B cell (primary cell): ENCODE results near the gene CD177. TPM values are rescaled to one million over a fixed set of nuclear protein-coding genes. Genes with fewer than 3 reads are reported as not detected.

ENCODE experiments used
- ATAC-seq: fragments of 200-7000 bp; cut with Tn5 transposase; one replicate; pipeline ENCODE4 v1.10.0; 2021; ENCODE audit warnings: low read depth, mild to moderate bottlenecking, moderate number of reproducible peaks, moderate library complexity
- CTCF ChIA-PET: fragments of 350-600 bp; sonication (Branson Sonifier 250); formaldehyde crosslinking; loops from one replicate; lab custom pipeline; 2021; ENCODE audit warnings: antibody characterized with exemption, inconsistent platforms; lab: Charles Lee
- POLR2A ChIA-PET: fragments of 350-600 bp; sonication (Branson Sonifier 250); formaldehyde crosslinking; loops from one replicate; lab custom pipeline; 2021; ENCODE audit warnings: antibody characterized with exemption; lab: Charles Lee
- DNase-seq: peaks from one replicate; pipeline ENCODE4 v3.0.0; 2013
- H2AFZ ChIP-seq: 2 replicates; pipeline ENCODE4 v1.6.1; 2012; ENCODE audit warnings: mild to moderate bottlenecking, low read depth, low read length; ENCODE audit not compliant: insufficient read depth, poor library complexity, severe bottlenecking
- H3K27ac ChIP-seq, 2 donors: 1 replicate in 1 of 2; 2 replicates in 1 of 2; pipeline ENCODE4 v1.5.1; 2012 to 2013; ENCODE audit warnings: low read length in 2 of 2, mild to moderate bottlenecking in 2 of 2, moderate library complexity in 1 of 2
- H3K27me3 ChIP-seq, 4 experiments: fragments of 200-600 bp in 1 of 4; sonication (generic) in 1 of 4; replicated peaks in 1 of 4; 1 replicate in 2 of 4; 2 replicates in 2 of 4; pipeline versions ENCODE4 v1.6.1 to v1.7.0; 2013 to 2016; ENCODE audit warnings: low read length in 3 of 4, mild to moderate bottlenecking in 2 of 4, mixed read lengths in 1 of 4, moderate library complexity in 1 of 4; ENCODE audit not compliant: insufficient read depth in 4 of 4, control insufficient read depth in 3 of 4; ENCODE audit errors: control extremely low read depth in 1 of 4
- H3K36me3 ChIP-seq, 2 experiments: replicated peaks in 1 of 2; 1 replicate in 1 of 2; 2 replicates in 1 of 2; pipeline versions ENCODE4 v1.6.1 to v1.7.1; 2013; ENCODE audit warnings: low read length in 1 of 2; ENCODE audit not compliant: insufficient read depth in 2 of 2, control insufficient read depth in 1 of 2; ENCODE audit errors: control extremely low read depth in 1 of 2, extremely low read depth in 1 of 2
- H3K4me1 ChIP-seq, 2 donors: fragments of 200-600 bp in 1 of 2; sonication (generic) in 1 of 2; 1 replicate in 1 of 2; 2 replicates in 1 of 2; pipeline versions ENCODE4 v1.5.1 to v1.6.1; 2013 to 2017; ENCODE audit warnings: low read length in 2 of 2; ENCODE audit not compliant: control insufficient read depth in 2 of 2, insufficient read depth in 2 of 2
- H3K4me2 ChIP-seq: replicated peaks from 2 replicates; pipeline ENCODE3; 2012; ENCODE audit warnings: mild to moderate bottlenecking, low read depth, low read length; ENCODE audit not compliant: poor library complexity, severe bottlenecking
- H3K4me3 ChIP-seq, 5 experiments: fragments of 200-600 bp in 1 of 5; sonication (generic) in 1 of 5; 1 replicate in 3 of 5; 2 replicates in 2 of 5; pipeline versions ENCODE4 v1.5.1 to v1.7.0; 2011 to 2016; ENCODE audit warnings: low read length in 4 of 5, mild to moderate bottlenecking in 4 of 5, low read depth in 2 of 5, control low read depth in 1 of 5, moderate library complexity in 1 of 5; ENCODE audit not compliant: insufficient read depth in 1 of 5; ENCODE audit errors: control extremely low read depth in 1 of 5, extremely low read depth in 1 of 5
- H3K79me2 ChIP-seq: fragments of 200-600 bp; sonication (generic); one replicate; pipeline ENCODE4 v1.6.0; 2016; ENCODE audit warnings: low read length; ENCODE audit not compliant: control insufficient read depth, insufficient read depth
- H3K9ac ChIP-seq: fragments of 200-600 bp; sonication (generic); 2 replicates; pipeline ENCODE4 v1.6.1; 2017; ENCODE audit warnings: mild to moderate bottlenecking, low read length, moderate library complexity
- H3K9me3 ChIP-seq, 3 donors: one replicate each; pipeline versions ENCODE4 v1.6.1 to v1.7.1; 2013; ENCODE audit warnings: low read length in 2 of 3; ENCODE audit not compliant: control insufficient read depth in 2 of 3, insufficient read depth in 1 of 3; ENCODE audit errors: control extremely low read depth in 1 of 3
- H4K20me1 ChIP-seq: 2 replicates; pipeline ENCODE4 v1.6.0; 2012; ENCODE audit warnings: mild to moderate bottlenecking, low read length; ENCODE audit not compliant: insufficient read depth, control insufficient read depth, poor library complexity, severe bottlenecking
- H3K27ac Mint-ChIP-seq: one replicate; pipeline ENCODE4 v1.8.0; 2021; ENCODE audit warnings: mixed read lengths
- H3K27me3 Mint-ChIP-seq: one replicate; pipeline ENCODE4 v1.8.0; 2021; ENCODE audit warnings: mixed read lengths
- H3K4me1 Mint-ChIP-seq: one replicate; pipeline ENCODE4 v1.8.0; 2021; ENCODE audit warnings: mixed read lengths
- H3K4me3 Mint-ChIP-seq: one replicate; pipeline ENCODE4 v1.8.0; 2021; ENCODE audit warnings: mixed read lengths
- H3K9me3 Mint-ChIP-seq: one replicate; pipeline ENCODE4 v1.8.0; 2022; ENCODE audit warnings: mixed read lengths; ENCODE audit not compliant: insufficient read depth
- CTCF ChIP-seq: fragments of 200-600 bp; IDR thresholded peaks from one replicate; pipeline ENCODE4 v1.8.0; 2022; ENCODE audit warnings: antibody characterized with exemption, mild to moderate bottlenecking
- EZH2 ChIP-seq: IDR thresholded peaks from 2 replicates; pipeline ENCODE4 v1.6.1; 2012; ENCODE audit warnings: borderline replicate concordance, low read depth, mild to moderate bottlenecking, moderate library complexity, low read length; ENCODE audit not compliant: insufficient read depth, poor library complexity, severe bottlenecking
- WGBS: methylation state at CpG from one replicate; pipeline ENCODE4 v1.1.5; 2013; ENCODE audit warnings: missing lambda C conversion rate; ENCODE audit not compliant: insufficient coverage; 5-methylcytosine and 5-hydroxymethylcytosine counted together
- intact Hi-C: fragments of 100-400 bp; cut with micrococcal nuclease; formaldehyde crosslinking; loops from one replicate; pipeline ENCODE4 v1.10.0; 2022
- polyA minus RNA-seq: library from RNA; depleted of rRNA, polyadenylated mRNA; stranded (reverse); fragments of >200 nt; gene quantifications from 2 replicates; pipeline ENCODE4 v1.2.3, GENCODE V29; 2012
- polyA plus RNA-seq: library from polyadenylated mRNA; depleted of rRNA; stranded (reverse); fragments of >200 nt; gene quantifications from 2 replicates; pipeline ENCODE4 v1.2.3, GENCODE V29; 2012
- total RNA-seq, 2 donors: library from RNA; stranded (reverse); fragments of 120-200 nt in 1 of 2; gene quantifications; 1 replicate in 1 of 2; 2 replicates in 1 of 2; pipeline versions ENCODE4 v1.2.3 to v1.2.4, GENCODE V29; 2013 to 2022

Gene CD177
- total RNA-seq (not detected in 2 replicates), polyA plus RNA-seq (not detected in 2 replicates), polyA minus RNA-seq (not detected in 2 replicates)
- not detected for total RNA-seq (2013)

GRCh38 chr19:43353606-43354304 is at the start of gene CD177:
Gene CD177, plus strand, starts transcription at chr19:43353686. Its CDS starts 29 bp downstream, at chr19:43353715.
- no peak within 1 kb of the TSS for H3K4me3 ChIP-seq
- H4K20me1 ChIP-seq = no peaks in the 10 kb centered on the region
- H3K4me2 ChIP-seq = no peak within 1 kb of the TSS
- Mint-ChIP-seq H3K27ac (no peak within 1 kb of the TSS), H3K4me3 (no peak within 1 kb of the TSS), H3K4me1 (no peaks in the 10 kb centered on the region), H3K9me3 (no peaks in the 10 kb centered on the region), H3K27me3 (peaks cover 25% of the 10 kb centered on the region)
- no peaks in the 10 kb centered on the region for H3K36me3 ChIP-seq
- H3K79me2 ChIP-seq = no peaks in the 10 kb centered on the region
- ChIA-PET CTCF (no interaction called here), POLR2A (no interaction called here)
- intact Hi-C loops = no loop called here
- H2AFZ ChIP-seq = no peak within 1 kb of the TSS
- no peaks in the 10 kb centered on the region for H3K4me1 ChIP-seq
- H3K9ac ChIP-seq = no peak within 1 kb of the TSS
- 75% methylated on average over 23 of the region's 27 CpGs for WGBS
- no peak for ATAC-seq
- peaks cover 0 to 8% (median 0%) of the 10 kb centered on the region in 3 donors for H3K9me3 ChIP-seq
- DNase-seq = no peak
- no peak within 1 kb of the TSS for H3K27ac ChIP-seq
- no peaks in the 10 kb centered on the region for H3K27me3 ChIP-seq
- no peak for TF ChIP-seq EZH2
- TF ChIP-seq CTCF = no peak

- Histone ChIP-seq H3K4me3 (no peak overlapping the region), H3K27me3 (no peaks in the 10 kb centered on the region), H3K4me1 (no peaks in the 10 kb centered on the region), H3K4me2 (no peak overlapping the region), H3K9me3 (peaks cover 0 to 20% (median 0%) of the 10 kb centered on the region in 3 donors), H3K79me2 (no peaks in the 10 kb centered on the region), H4K20me1 (no peaks in the 10 kb centered on the region), H2AFZ (no peak overlapping the region), H3K9ac (no peak overlapping the region), H3K36me3 (no peaks in the 10 kb centered on the region), H3K27ac (no peak overlapping the region)
- CTCF ChIA-PET = no interaction called here
- no peak overlapping the region for H3K27ac Mint-ChIP-seq
- no peak for DNase-seq
- no peak for ATAC-seq
- 73% methylated on average over 3 of the region's 5 CpGs for WGBS
- TF ChIP-seq CTCF (no peak), EZH2 (no peak)
- H3K9me3 Mint-ChIP-seq = no peaks in the 10 kb centered on the region
- no peaks in the 10 kb centered on the region for H3K4me1 Mint-ChIP-seq
- H3K4me3 Mint-ChIP-seq = no peak overlapping the region
- POLR2A ChIA-PET = no interaction called here
- H3K27me3 Mint-ChIP-seq = peaks cover 27% of the 10 kb centered on the region
- intact Hi-C loops = no loop called here
These were observed 47.8 kb upstream of the CD177 start for GRCh38 chr19:43305642-43306041.
